GM19238 (cell line): ENCODE measurements around the gene PSEN1.

Experiments
- DNase-seq: peaks from one replicate; pipeline ENCODE4 v3.0.0; 2011; ENCODE audit warnings: low spot score; ENCODE audit not compliant: insufficient read length

PSEN1 gene

GRCh38 chr14:73217411-73217810 lies 81.1 kb downstream of the PSEN1 start:
- no peak for DNase-seq

GRCh38 chr14:73220061-73220460 lies 83.8 kb downstream of the PSEN1 start:
- DNase-seq = no peak

GRCh38 chr14:73220634-73221033 lies 84.3 kb downstream of the PSEN1 start:
- no peak for DNase-seq

- no peak for DNase-seq
Observed at GRCh38 chr14:73221945-73222344, 85.6 kb downstream of the PSEN1 start.

GRCh38 chr14:73223049-73223448 lies 86.7 kb downstream of the PSEN1 start:
- no peak for DNase-seq

GRCh38 chr14:73225496-73225895 lies 89.2 kb downstream of the PSEN1 start:
- no peak for DNase-seq

- DNase-seq = no peak
Observed at GRCh38 chr14:73227812-73228781, 91.8 kb downstream of the PSEN1 start.

GRCh38 chr14:73230051-73230450 lies 93.7 kb downstream of the PSEN1 start:
- DNase-seq = no peak

GRCh38 chr14:73231981-73232851 lies 95.9 kb downstream of the PSEN1 start:
- DNase-seq = no peak

- no peak for DNase-seq
Observed at GRCh38 chr14:73232984-73233383, 96.7 kb downstream of the PSEN1 start.

- no peak for DNase-seq
Observed at GRCh38 chr14:73233564-73233963, 97.3 kb downstream of the PSEN1 start.

- no peak for DNase-seq
Observed at GRCh38 chr14:73234029-73234428, 97.7 kb downstream of the PSEN1 start.

GRCh38 chr14:73234586-73235394 lies 98.5 kb downstream of the PSEN1 start:
- no peak for DNase-seq

GRCh38 chr14:73235531-73236155 lies 99.3 kb downstream of the PSEN1 start:
- DNase-seq = no peak

GRCh38 chr14:73236157-73236556 lies 99.8 kb downstream of the PSEN1 start:
- no peak for DNase-seq

- no peak for DNase-seq
Observed at GRCh38 chr14:73236752-73237218, 100.5 kb downstream of the PSEN1 start.

- DNase-seq = no peak
Observed at GRCh38 chr14:73237219-73237785, 101.0 kb downstream of the PSEN1 start, which contains the start of gene PAPLN. Gene PAPLN, plus strand, starts transcription at chr14:73237506. Its CDS starts 2,273 bp downstream, at chr14:73239779.

GRCh38 chr14:73237786-73238423 lies 101.6 kb downstream of the PSEN1 start:
- DNase-seq = no peak

GRCh38 chr14:73238424-73238852 lies 102.1 kb downstream of the PSEN1 start:
- DNase-seq = no peak

- DNase-seq = no peak
Observed at GRCh38 chr14:73238941-73239340, 102.6 kb downstream of the PSEN1 start.
